H1 (cell line): ENCODE results near the gene PDK1. TPM values are rescaled to one million over a fixed set of nuclear protein-coding genes. Genes with fewer than 3 reads are reported as not detected.
A peak's percentile ranks its signal among the peaks of the same experiment; 100 is the strongest.

ENCODE experiments used
- CTCF ChIA-PET: fragments of 300-600 bp; sonication (Branson Sonifier 250); formaldehyde crosslinking; loops from one replicate; lab custom pipeline; 2021; ENCODE audit not compliant: partially characterized antibody; lab: Charles Lee
- POLR2A ChIA-PET: fragments of 300-600 bp; sonication (Branson Sonifier 250); formaldehyde crosslinking; loops from one replicate; lab custom pipeline; 2021; ENCODE audit warnings: inconsistent platforms; ENCODE audit not compliant: partially characterized antibody; lab: Charles Lee
- DNase-seq, 2 experiments: peaks; one replicate each; pipeline versions ENCODE4 v3.0.0 to v3.0.0-alpha.2; 2010 to 2022; ENCODE audit warnings: low spot score in 2 of 2, low read depth in 1 of 2, mixed read lengths in 1 of 2
- FAIRE-seq: peaks from 2 replicates; lab custom pipeline; 2011; peaks lifted over from hg19 to GRCh38; lab: Jason Lieb, UNC
- H2AFZ ChIP-seq: 2 replicates; pipeline ENCODE4 v1.8.1; 2012; ENCODE audit warnings: low read length, inconsistent platforms
- H2AK5ac ChIP-seq: 2 replicates; pipeline ENCODE4 v1.6.1; 2013; ENCODE audit warnings: low read depth, low read length
- H2BK120ac ChIP-seq: replicated peaks from 2 replicates; pipeline ENCODE3; 2013; ENCODE audit warnings: low read depth, low read length, inconsistent platforms
- H2BK12ac ChIP-seq: 2 replicates; pipeline ENCODE4 v1.6.1; 2013; ENCODE audit warnings: low read depth, low read length
- H2BK15ac ChIP-seq: 2 replicates; pipeline ENCODE4 v1.6.1; 2013; ENCODE audit warnings: low read length
- H2BK20ac ChIP-seq: 2 replicates; pipeline ENCODE4 v1.6.1; 2013; ENCODE audit warnings: low read length
- H2BK5ac ChIP-seq: 2 replicates; pipeline ENCODE4 v1.6.1; 2013; ENCODE audit warnings: low read depth, low read length
- H3K14ac ChIP-seq: 2 replicates; pipeline ENCODE4 v1.6.1; 2013; ENCODE audit warnings: inconsistent platforms; ENCODE audit not compliant: insufficient read length
- H3K18ac ChIP-seq: 2 replicates; pipeline ENCODE4 v1.6.1; 2013; ENCODE audit warnings: low read length; ENCODE audit errors: extremely low read depth
- H3K23ac ChIP-seq: 2 replicates; pipeline ENCODE4 v1.6.1; 2013; ENCODE audit warnings: inconsistent platforms; ENCODE audit not compliant: insufficient read length
- H3K23me2 ChIP-seq: 2 replicates; pipeline ENCODE4 v1.6.1; 2013; ENCODE audit warnings: low read depth, low read length
- H3K27ac ChIP-seq: 2 replicates; pipeline ENCODE4 v1.6.1; 2011; ENCODE audit warnings: low read depth, low read length, inconsistent platforms
- H3K27me3 ChIP-seq, 4 experiments: replicated peaks in 1 of 4; 1 replicate in 1 of 4; 2 replicates in 3 of 4; pipeline versions ENCODE4 v1.6.1 to v1.8.1; 2011 to 2013; ENCODE audit warnings: low read length in 3 of 4, mild to moderate bottlenecking in 3 of 4, inconsistent platforms in 2 of 4, mixed read lengths in 2 of 4, moderate library complexity in 1 of 4; ENCODE audit not compliant: control insufficient read depth in 3 of 4, insufficient read depth in 3 of 4; ENCODE audit errors: extremely low read depth in 1 of 4
- H3K36me3 ChIP-seq, 4 experiments: 2 replicates each; pipeline versions ENCODE4 v1.6.1 to v1.8.1; 2011 to 2013; ENCODE audit warnings: mild to moderate bottlenecking in 4 of 4, low read length in 3 of 4, moderate library complexity in 2 of 4, control low read depth in 1 of 4, inconsistent platforms in 1 of 4; ENCODE audit not compliant: insufficient read depth in 4 of 4, control insufficient read depth in 2 of 4
- H3K4ac ChIP-seq: replicated peaks from 2 replicates; pipeline ENCODE3; 2013; ENCODE audit warnings: low read length, low read depth, mixed read lengths, inconsistent platforms; ENCODE audit not compliant: insufficient read length
- H3K4me1 ChIP-seq, 4 experiments: replicated peaks in 1 of 4; 1 replicate in 1 of 4; 2 replicates in 3 of 4; pipeline versions ENCODE4 v1.6.1 to v1.8.1; 2011 to 2013; ENCODE audit warnings: low read length in 3 of 4, inconsistent platforms in 2 of 4, mixed read lengths in 1 of 4; ENCODE audit not compliant: insufficient read depth in 4 of 4, control insufficient read depth in 3 of 4
- H3K4me2 ChIP-seq, 2 experiments: 2 replicates each; pipeline versions ENCODE4 v1.6.1 to v1.8.1; 2011 to 2013; ENCODE audit warnings: low read depth in 2 of 2, low read length in 2 of 2, control low read depth in 1 of 2, inconsistent platforms in 1 of 2, mild to moderate bottlenecking in 1 of 2; ENCODE audit not compliant: insufficient read depth in 1 of 2
- H3K4me3 ChIP-seq, 4 experiments: fragments of 200-600, 300-600 bp in 1 of 4; sonication (generic), shearing (Covaris generic), sonication (Bioruptor Twin) in 1 of 4; 2 replicates each; pipeline versions ENCODE4 v1.5.1 to v1.8.1; 2011 to 2016; ENCODE audit warnings: low read length in 4 of 4, low read depth in 3 of 4, control low read depth in 2 of 4, inconsistent platforms in 2 of 4, mild to moderate bottlenecking in 2 of 4, mixed read lengths in 1 of 4, moderate library complexity in 1 of 4; ENCODE audit not compliant: insufficient read depth in 2 of 4; ENCODE audit errors: extremely low read depth in 1 of 4
- H3K56ac ChIP-seq: replicated peaks from 2 replicates; pipeline ENCODE3; 2013; ENCODE audit warnings: low read depth, mild to moderate bottlenecking, mixed read lengths, low read length, inconsistent platforms; ENCODE audit not compliant: insufficient read length
- H3K79me1 ChIP-seq: 2 replicates; pipeline ENCODE4 v1.6.1; 2013; ENCODE audit warnings: low read depth, low read length, control low read depth
- H3K79me2 ChIP-seq, 2 experiments: 2 replicates each; pipeline versions ENCODE4 v1.6.1 to v1.8.1; 2012 to 2013; ENCODE audit warnings: low read length in 2 of 2, mild to moderate bottlenecking in 2 of 2, inconsistent platforms in 1 of 2; ENCODE audit not compliant: insufficient read depth in 2 of 2, control insufficient read depth in 1 of 2
- H3K9ac ChIP-seq, 4 experiments: replicated peaks in 1 of 4; 1 replicate in 1 of 4; 2 replicates in 3 of 4; pipeline versions ENCODE4 v1.6.1 to v1.8.1; 2011 to 2013; ENCODE audit warnings: low read depth in 3 of 4, low read length in 3 of 4, control low read depth in 2 of 4, mild to moderate bottlenecking in 2 of 4, moderate library complexity in 2 of 4, inconsistent platforms in 1 of 4; ENCODE audit errors: extremely low read depth in 1 of 4
- H3K9me3 ChIP-seq, 2 experiments: 2 replicates each; pipeline versions ENCODE4 v1.6.1 to v1.8.1; 2012 to 2013; ENCODE audit warnings: mild to moderate bottlenecking in 2 of 2, moderate library complexity in 2 of 2, control low read depth in 1 of 2, inconsistent platforms in 1 of 2, low read depth in 1 of 2, low read length in 1 of 2, mixed read lengths in 1 of 2; ENCODE audit not compliant: insufficient read depth in 2 of 2
- H4K20me1 ChIP-seq, 2 experiments: replicated peaks in 1 of 2; 2 replicates each; pipeline versions ENCODE3 to v1.8.1; 2011 to 2013; ENCODE audit warnings: inconsistent platforms in 2 of 2, low read length in 2 of 2, mild to moderate bottlenecking in 1 of 2; ENCODE audit not compliant: insufficient read depth in 2 of 2, control insufficient read depth in 1 of 2
- H4K5ac ChIP-seq: 2 replicates; pipeline ENCODE4 v1.6.1; 2013; ENCODE audit warnings: low read length, low read depth, mixed read lengths, inconsistent platforms; ENCODE audit not compliant: insufficient read length
- H4K8ac ChIP-seq: 2 replicates; pipeline ENCODE4 v1.8.0; 2013; ENCODE audit warnings: mild to moderate bottlenecking, moderate library complexity, low read length, inconsistent platforms; ENCODE audit not compliant: insufficient read depth; ENCODE audit errors: extremely low read depth
- H4K91ac ChIP-seq: replicated peaks from 2 replicates; pipeline ENCODE3; 2013; ENCODE audit warnings: low read length, mixed read lengths, inconsistent platforms; ENCODE audit not compliant: insufficient read length
- ATF2 ChIP-seq: IDR thresholded peaks from 2 replicates; pipeline ENCODE4 v1.6.1; 2012; ENCODE audit warnings: low read length, inconsistent platforms
- MAX ChIP-seq: IDR thresholded peaks from 2 replicates; pipeline ENCODE4 v1.6.1; 2012; ENCODE audit warnings: inconsistent platforms
- WGBS, 2 experiments: shearing (Covaris generic) in 1 of 2; methylation state at CpG; one replicate each; pipeline versions ENCODE4 v1.1.6 to v1.1.7; 2013 to 2015; ENCODE audit warnings: low lambda C conversion rate in 2 of 2, mixed read lengths in 2 of 2, inconsistent platforms in 1 of 2, low coverage in 1 of 2, missing lambda C conversion rate in 1 of 2; ENCODE audit not compliant: insufficient replicate concordance in 2 of 2, insufficient coverage in 1 of 2, insufficient read length in 1 of 2; ENCODE audit errors: extremely low coverage in 1 of 2, missing lambda C conversion rate in 1 of 2; 5-methylcytosine and 5-hydroxymethylcytosine counted together
- polyA plus RNA-seq, 7 experiments: library from polyadenylated mRNA; depleted of rRNA in 3 of 7; stranded (reverse) in 5 of 7; unstranded in 2 of 7; fragments of >200 nt in 5 of 7; fragments of 200-250 nt in 2 of 7; gene quantifications; 1 replicate in 5 of 7; 2 replicates in 1 of 7; 4 replicates in 1 of 7; pipeline versions ENCODE4 v1.2.1 to v1.2.3, GENCODE V29; 2011 to 2013; ENCODE audit warnings: missing spikeins in 2 of 7, mixed read lengths in 2 of 7
- total RNA-seq: library from RNA; stranded (reverse); fragmentation: NEBNext Ultra II Directional; extraction: Animal tissue kit (Norgen Biotek cat#: 25700); gene quantifications from 2 replicates; pipeline ENCODE4 v1.2.1, GENCODE V29; 2021

PDK1 gene
- total and polyA plus RNA-seq, 2 of the 8 experiments (the other 6 are each of a cell fraction or from before 2014, with no cell fraction given) = 18.2 to 21.9 TPM

DNA sequence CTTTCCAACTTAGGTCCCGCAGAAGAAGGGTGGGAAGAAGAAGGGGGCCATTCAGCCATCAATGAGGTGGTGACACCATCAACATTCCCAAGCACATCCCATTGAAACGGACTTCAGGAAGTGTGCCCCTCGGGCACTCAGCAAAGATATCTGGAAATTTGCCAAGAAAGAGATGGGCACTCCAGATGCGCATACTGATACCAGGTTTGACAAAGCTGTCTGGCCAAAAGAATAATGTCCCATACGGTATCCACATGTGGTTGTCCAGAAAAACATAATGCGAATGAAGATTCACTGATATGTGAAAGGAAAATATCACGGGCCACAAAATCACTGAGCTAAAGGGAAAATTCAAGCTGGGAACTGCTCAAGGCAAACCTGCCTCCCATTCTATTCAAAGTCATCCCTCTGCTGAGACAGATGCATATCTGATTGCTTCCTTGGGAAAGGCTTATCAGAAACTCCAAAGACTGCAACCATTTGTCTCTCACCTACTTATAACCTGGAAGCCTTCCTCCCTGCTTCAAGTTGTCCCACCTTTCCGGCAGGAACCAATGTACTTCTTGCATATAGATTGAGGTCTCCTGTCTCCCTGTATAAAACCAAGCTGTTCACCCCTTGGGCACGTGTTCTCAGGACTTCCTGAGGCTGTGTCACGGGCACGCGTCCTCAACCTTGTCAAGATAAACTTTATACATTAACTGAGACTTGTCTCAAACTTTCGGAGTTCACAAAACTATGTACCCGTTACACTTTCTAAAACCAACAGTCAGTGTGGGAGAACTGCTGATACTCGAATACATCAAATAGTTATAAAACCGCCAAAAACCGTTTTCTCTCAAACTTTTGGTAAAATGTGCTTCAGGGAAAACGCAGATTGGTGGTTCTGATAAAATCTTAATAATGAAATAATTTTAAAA, 1.3 kb upstream of the PDK1 start:
- Histone ChIP-seq H3K23me2 (peaks cover 11% of the 10 kb centered on the region), H2BK5ac (no peak overlapping the region), H4K8ac (no peak overlapping the region), H3K79me2 (peaks cover 4 to 34% of the 10 kb centered on the region in 2 experiments; a peak in 2 of 4 replicates), H3K18ac (no peak overlapping the region; the same call in 1 of the 2 replicates), H3K4me2 (peak overlapping the region; percentile 73 to 87), H3K4me1 (peaks cover 6 to 25% (median 20%) of the 10 kb centered on the region in 4 experiments; a peak in 6 of 7 replicates), H2AK5ac (0 out of 2 replicates have a peak overlapping the region, but pooled peaks have one; percentile 29), H4K20me1 (no peaks in the 10 kb centered on the region), H2BK12ac (peak overlapping the region; percentile 54; the same call in 1 of the 2 replicates), H2BK20ac (peak overlapping the region; percentile 53; the same call in 1 of the 2 replicates), H3K4ac (no peak overlapping the region), H2BK15ac (peak overlapping the region; percentile 4; the same call in 1 of the 2 replicates), H3K14ac (no peak overlapping the region), H4K91ac (peak overlapping the region; percentile 25), H3K56ac (no peak overlapping the region), H3K4me3 (peak overlapping the region in 3 of 4 experiments; percentile 71 to 87 (median 75); a peak in 7 of 8 replicates), H2BK120ac (peak overlapping the region; percentile 90), H3K27ac (no peak overlapping the region), H3K27me3 (no peaks in the 10 kb centered on the region), H2AFZ (no peak overlapping the region), H3K23ac (no peak overlapping the region), H4K5ac (no peak overlapping the region), H3K9ac (no peak overlapping the region), H3K9me3 (no peaks in the 10 kb centered on the region), H3K36me3 (peaks cover 0 to 7% (median 2%) of the 10 kb centered on the region in 4 experiments; a peak in 1 of 8 replicates), H3K79me1 (peaks cover 3% of the 10 kb centered on the region; the same call in 1 of the 2 replicates)
- TF ChIP-seq MAX (peak; percentile 40; the same call in 1 of the 2 replicates), ATF2 (no peak)
- 76% methylated on average over 18 of the region's 18 CpGs; no CpG with 5 or more reads in 1 of the 2 experiments for WGBS, 2 experiments
- ChIA-PET CTCF (no interaction called here), POLR2A (interaction anchor here (0.6 to 2.4 kb wide), 9 partner anchors 9 to 120 kb away, joined by 3 to 8 read pairs (median 4); no protein-coding TSS in a partner anchor)
- DNase-seq = no peak
- no peak for FAIRE-seq
